Neuronal stem cell (in vitro differentiated cells): ENCODE measurements around the gene KIF13A.
"Not testable (repeated sequence)": the region's sequence is repeated elsewhere in the genome, so short reads cannot be mapped to it uniquely, and the experiment has no call there.

ENCODE experiments used
- DNase-seq: peaks from one replicate; pipeline ENCODE4 v3.0.0-alpha.2; 2013; ENCODE audit warnings: low spot score
- H2AFZ ChIP-seq: one replicate; pipeline ENCODE4 v1.6.1; 2013; ENCODE audit warnings: mild to moderate bottlenecking, low read length, inconsistent platforms
- H2AK5ac ChIP-seq: 2 replicates; pipeline ENCODE4 v1.6.1; 2013; ENCODE audit warnings: low read depth, mild to moderate bottlenecking, inconsistent platforms, low read length, moderate library complexity, mixed read lengths
- H2BK120ac ChIP-seq: 2 replicates; pipeline ENCODE4 v1.6.1; 2013; ENCODE audit warnings: low read depth, mild to moderate bottlenecking, inconsistent platforms, low read length, moderate library complexity, mixed read lengths
- H2BK12ac ChIP-seq: one replicate; pipeline ENCODE4 v1.6.1; 2013; ENCODE audit warnings: low read length, inconsistent platforms
- H2BK15ac ChIP-seq: 2 replicates; pipeline ENCODE4 v1.6.1; 2013; ENCODE audit warnings: mild to moderate bottlenecking, low read length, inconsistent platforms, mixed read lengths
- H2BK5ac ChIP-seq: one replicate; pipeline ENCODE4 v1.6.1; 2013; ENCODE audit warnings: inconsistent platforms, mild to moderate bottlenecking, low read length, moderate library complexity
- H3K14ac ChIP-seq: one replicate; pipeline ENCODE4 v1.6.1; 2013; ENCODE audit warnings: low read length, inconsistent platforms
- H3K18ac ChIP-seq: 2 replicates; pipeline ENCODE4 v1.6.1; 2013; ENCODE audit warnings: low read length, inconsistent platforms
- H3K23ac ChIP-seq: 2 replicates; pipeline ENCODE4 v1.6.1; 2013; ENCODE audit warnings: low read depth, mild to moderate bottlenecking, mixed read lengths, low read length, inconsistent platforms; ENCODE audit not compliant: poor library complexity
- H3K27ac ChIP-seq: replicated peaks from 3 replicates; pipeline ENCODE4 v1.5.1; 2013; ENCODE audit warnings: low read length, inconsistent platforms
- H3K27me3 ChIP-seq, 3 experiments: 2 replicates each; pipeline ENCODE4 v1.6.1; 2013; ENCODE audit warnings: low read length in 3 of 3, mild to moderate bottlenecking in 2 of 3, inconsistent platforms in 1 of 3, low read depth in 1 of 3, mixed read lengths in 1 of 3, moderate library complexity in 1 of 3; ENCODE audit not compliant: control insufficient read depth in 3 of 3, insufficient read depth in 3 of 3
- H3K36me3 ChIP-seq, 2 donors: replicated peaks in 1 of 2; 2 replicates each; pipeline ENCODE4 v1.6.1; 2013; ENCODE audit warnings: low read length in 2 of 2; ENCODE audit not compliant: control insufficient read depth in 2 of 2, insufficient read depth in 2 of 2
- H3K4ac ChIP-seq: 2 replicates; pipeline ENCODE4 v1.6.1; 2013; ENCODE audit warnings: inconsistent platforms, mild to moderate bottlenecking, low read length, moderate library complexity
- H3K4me1 ChIP-seq, 2 donors: 1 replicate in 1 of 2; 2 replicates in 1 of 2; pipeline ENCODE4 v1.6.1; 2013; ENCODE audit warnings: low read length in 2 of 2, low read depth in 1 of 2; ENCODE audit not compliant: control insufficient read depth in 2 of 2, insufficient read depth in 1 of 2
- H3K4me2 ChIP-seq: one replicate; pipeline ENCODE4 v1.6.1; 2013; ENCODE audit warnings: mild to moderate bottlenecking, low read length, inconsistent platforms; ENCODE audit not compliant: insufficient read depth, poor library complexity, severe bottlenecking
- H3K4me3 ChIP-seq, 2 donors: 2 replicates each; pipeline ENCODE4 v1.5.1; 2013; ENCODE audit warnings: low read length in 2 of 2, mild to moderate bottlenecking in 2 of 2, inconsistent platforms in 1 of 2, moderate library complexity in 1 of 2
- H3K79me1 ChIP-seq: one replicate; pipeline ENCODE4 v1.6.1; 2013; ENCODE audit warnings: low read depth, mild to moderate bottlenecking, inconsistent platforms, low read length, moderate library complexity
- H3K9ac ChIP-seq: one replicate; pipeline ENCODE4 v1.6.1; 2013; ENCODE audit warnings: mild to moderate bottlenecking, low read depth, low read length, inconsistent platforms; ENCODE audit not compliant: poor library complexity
- H3K9me3 ChIP-seq, 2 donors: replicated peaks in 1 of 2; 2 replicates each; pipeline versions ENCODE3 to v1.6.1; 2013; ENCODE audit warnings: low read length in 2 of 2, mild to moderate bottlenecking in 2 of 2, inconsistent platforms in 1 of 2, low read depth in 1 of 2, mixed read lengths in 1 of 2, moderate library complexity in 1 of 2; ENCODE audit not compliant: control insufficient read depth in 2 of 2, insufficient read depth in 1 of 2
- H4K8ac ChIP-seq: one replicate; pipeline ENCODE4 v1.6.1; 2013; ENCODE audit warnings: low read depth, mild to moderate bottlenecking, inconsistent platforms, low read length, moderate library complexity
- H4K91ac ChIP-seq: one replicate; pipeline ENCODE4 v1.6.1; 2013; ENCODE audit warnings: low read length, low read depth, mild to moderate bottlenecking, inconsistent platforms; ENCODE audit not compliant: poor library complexity
- WGBS, 2 donors: extraction: QIAGEN DNeasy Blood & Tissue Kit; methylation state at CpG; one replicate each; pipeline ENCODE4 v1.1.7; 2013; ENCODE audit warnings: missing lambda C conversion rate in 2 of 2, mixed read lengths in 1 of 2; ENCODE audit not compliant: insufficient read length in 2 of 2, insufficient replicate concordance in 1 of 2; ENCODE audit errors: extremely low coverage in 2 of 2; 5-methylcytosine and 5-hydroxymethylcytosine counted together

KIF13A gene

GRCh38 chr6:17745324-17745723 is 242.1 kb downstream of the KIF13A start:
- not testable (repeated sequence) for H3K4me1 ChIP-seq, H4K8ac ChIP-seq, H3K9ac ChIP-seq, H3K27ac ChIP-seq, H2BK120ac ChIP-seq, H3K36me3 ChIP-seq, H3K4me2 ChIP-seq, H2AFZ ChIP-seq, H3K9me3 ChIP-seq, H3K27me3 ChIP-seq, H3K4me3 ChIP-seq, H4K91ac ChIP-seq, H3K4ac ChIP-seq, H2AK5ac ChIP-seq, H3K18ac ChIP-seq, H3K23ac ChIP-seq, H2BK15ac ChIP-seq, H2BK5ac ChIP-seq, DNase-seq, H3K79me1 ChIP-seq, H2BK12ac ChIP-seq
- no CpG with 5 or more reads among the region's 35 CpGs for WGBS, 2 donors
- peak overlapping the region; percentile 89 for H3K14ac ChIP-seq

- WGBS, 2 donors: no CpG with 5 or more reads among the region's 13 CpGs
- H3K36me3 ChIP-seq, H3K4ac ChIP-seq: not testable (repeated sequence)
These were observed 242.6 kb downstream of the KIF13A start for GRCh38 chr6:17744757-17745308.

GRCh38 chr6:17744019-17744756 is 243.2 kb downstream of the KIF13A start:
- no peak overlapping the region for H3K4me2 ChIP-seq
- no peak overlapping the region for H2AK5ac ChIP-seq
- WGBS, 2 donors: no CpG with 5 or more reads among the region's 11 CpGs
- H3K27me3 ChIP-seq: no peaks in the 10 kb centered on the region
- no peaks in the 10 kb centered on the region for H3K9me3 ChIP-seq
- no peak overlapping the region for H3K23ac ChIP-seq
- no peak overlapping the region for H3K9ac ChIP-seq
- H2BK15ac ChIP-seq: no peak overlapping the region
- no peak for DNase-seq
- H2AFZ ChIP-seq: peak overlapping the region; percentile 40
- H3K14ac ChIP-seq: no peak overlapping the region
- no peak overlapping the region for H2BK12ac ChIP-seq
- no peak overlapping the region for H3K18ac ChIP-seq
- H3K36me3 ChIP-seq: no peaks in the 10 kb centered on the region
- H3K27ac ChIP-seq: no peak overlapping the region
- no peak overlapping the region for H4K8ac ChIP-seq
- H2BK5ac ChIP-seq: no peak overlapping the region
- H4K91ac ChIP-seq: no peak overlapping the region
- no peak overlapping the region for H3K4me3 ChIP-seq
- H3K4ac ChIP-seq: no peak overlapping the region
- H3K4me1 ChIP-seq: peaks cover 0 to 1% of the 10 kb centered on the region in 2 donors
- no peak overlapping the region for H2BK120ac ChIP-seq
- H3K79me1 ChIP-seq: no peaks in the 10 kb centered on the region

More at GRCh38 chr6:17744757-17745308, 242.6 kb downstream of the KIF13A start:
- not testable (repeated sequence) for H3K23ac ChIP-seq, H2AK5ac ChIP-seq, H2BK120ac ChIP-seq, H3K4me1 ChIP-seq, H3K27me3 ChIP-seq, H2BK15ac ChIP-seq, H2BK5ac ChIP-seq, DNase-seq, H3K4me2 ChIP-seq, H3K4me3 ChIP-seq, H4K91ac ChIP-seq, H4K8ac ChIP-seq, H3K9me3 ChIP-seq, H3K79me1 ChIP-seq, H3K27ac ChIP-seq, H2BK12ac ChIP-seq, H3K18ac ChIP-seq, H3K9ac ChIP-seq
- H3K14ac ChIP-seq: peak overlapping the region; percentile 89
- H2AFZ ChIP-seq: peak overlapping the region; percentile 40

DNA sequence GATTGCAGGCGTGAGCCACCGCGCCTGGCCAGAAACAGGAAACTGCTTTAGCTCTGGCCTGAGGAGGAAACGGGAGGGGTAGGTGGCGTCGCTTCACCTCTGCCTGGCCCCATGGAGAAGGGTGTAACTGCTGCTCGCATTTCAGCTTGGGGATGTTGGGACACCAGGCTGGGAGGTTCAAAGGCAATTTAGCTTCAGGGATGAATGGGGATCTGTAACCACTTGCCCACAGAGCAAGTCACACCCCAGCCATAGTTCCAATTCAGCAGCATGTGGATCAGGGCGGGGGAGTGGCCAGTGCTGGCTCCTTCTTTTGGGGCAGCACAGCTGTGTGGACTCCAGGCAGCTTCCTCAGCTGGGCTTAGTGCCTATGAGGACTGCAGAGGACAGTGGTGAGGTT is 245.9 kb downstream of the KIF13A start:
- DNase-seq: no peak
- Histone ChIP-seq H3K79me1 (no peaks in the 10 kb centered on the region), H2BK15ac (no peak overlapping the region), H2BK12ac (no peak overlapping the region), H3K4me2 (no peak overlapping the region), H3K27ac (no peak overlapping the region), H2BK5ac (peak overlapping the region; percentile 66), H3K4me3 (no peak overlapping the region), H3K9me3 (no peaks in the 10 kb centered on the region), H3K27me3 (no peaks in the 10 kb centered on the region), H4K91ac (peak overlapping the region; percentile 72), H3K4ac (no peak overlapping the region), H3K14ac (no peak overlapping the region), H3K36me3 (no peaks in the 10 kb centered on the region), H3K18ac (peak overlapping the region; percentile 71), H3K23ac (no peak overlapping the region), H2AK5ac (no peak overlapping the region), H3K4me1 (peaks cover 0 to 1% of the 10 kb centered on the region in 2 donors), H4K8ac (no peak overlapping the region), H2BK120ac (no peak overlapping the region), H2AFZ (peak overlapping the region; percentile 7), H3K9ac (no peak overlapping the region)
- WGBS, 2 donors: no CpG with 5 or more reads among the region's 8 CpGs
